Hematopoietic multipotent progenitor cell treated with erythropoietin and hydrocortisone succinate and interleukin-3 and kit ligand, for 17 days (in vitro differentiated cells): Measurements from ENCODE around the gene NOL6.
"Not testable (repeated sequence)": the region's sequence is repeated elsewhere in the genome, so short reads cannot be mapped to it uniquely, and the experiment has no call there.

Source experiments
- DNase-seq: peaks from one replicate; pipeline ENCODE4 v3.0.0-alpha.2; 2015; ENCODE audit warnings: low spot score

Gene NOL6

GRCh38 chr9:33435821-33436277 is 37.9 kb downstream of the NOL6 start:
- no peak for DNase-seq

GRCh38 chr9:33434317-33435105 is 39.2 kb downstream of the NOL6 start:
- DNase-seq, result no peak

GRCh38 chr9:33433871-33434270 is 39.9 kb downstream of the NOL6 start:
- DNase-seq, result no peak

- no peak for DNase-seq
Observed at GRCh38 chr9:33431420-33431819, 42.3 kb downstream of the NOL6 start.

- DNase-seq, result peak; percentile 24
Observed at GRCh38 chr9:33430942-33431341, 42.8 kb downstream of the NOL6 start.

GRCh38 chr9:33429256-33429985 is 44.3 kb downstream of the NOL6 start:
- no peak for DNase-seq

- DNase-seq, result no peak
Observed at GRCh38 chr9:33426843-33427293, 46.9 kb downstream of the NOL6 start.

GRCh38 chr9:33425128-33425533 is 48.6 kb downstream of the NOL6 start:
- no peak for DNase-seq

- DNase-seq, result not testable (repeated sequence)
Observed at GRCh38 chr9:33424492-33424891, 49.2 kb downstream of the NOL6 start.

- DNase-seq, result not testable (repeated sequence)
Observed at GRCh38 chr9:33424043-33424442, 49.7 kb downstream of the NOL6 start.

GRCh38 chr9:33419708-33420303 is 53.9 kb downstream of the NOL6 start:
- DNase-seq, result no peak

- DNase-seq, result no peak
Observed at GRCh38 chr9:33418090-33418489, 55.6 kb downstream of the NOL6 start.

- DNase-seq, result no peak
Observed at GRCh38 chr9:33416996-33417395, 56.7 kb downstream of the NOL6 start.

GRCh38 chr9:33415501-33416038 is 58.2 kb downstream of the NOL6 start:
- peak; percentile 69 for DNase-seq

GRCh38 chr9:33414889-33415500 is 58.7 kb downstream of the NOL6 start:
- DNase-seq, result no peak

GRCh38 chr9:33414268-33414667 is 59.5 kb downstream of the NOL6 start:
- DNase-seq, result no peak
